GM18502 (cell line): ENCODE data around the gene ZFP3.
"Not testable (repeated sequence)": the region's sequence is repeated elsewhere in the genome, so short reads cannot be mapped to it uniquely, and the experiment has no call there.

ENCODE experiments used
- ATAC-seq: cut with Tn5 transposase; IDR thresholded peaks from one replicate; pipeline ENCODE4 v1.9.1; 2021; ENCODE audit warnings: mild to moderate bottlenecking; ENCODE audit not compliant: unreplicated experiment, poor library complexity

The ZFP3 gene

DNA sequence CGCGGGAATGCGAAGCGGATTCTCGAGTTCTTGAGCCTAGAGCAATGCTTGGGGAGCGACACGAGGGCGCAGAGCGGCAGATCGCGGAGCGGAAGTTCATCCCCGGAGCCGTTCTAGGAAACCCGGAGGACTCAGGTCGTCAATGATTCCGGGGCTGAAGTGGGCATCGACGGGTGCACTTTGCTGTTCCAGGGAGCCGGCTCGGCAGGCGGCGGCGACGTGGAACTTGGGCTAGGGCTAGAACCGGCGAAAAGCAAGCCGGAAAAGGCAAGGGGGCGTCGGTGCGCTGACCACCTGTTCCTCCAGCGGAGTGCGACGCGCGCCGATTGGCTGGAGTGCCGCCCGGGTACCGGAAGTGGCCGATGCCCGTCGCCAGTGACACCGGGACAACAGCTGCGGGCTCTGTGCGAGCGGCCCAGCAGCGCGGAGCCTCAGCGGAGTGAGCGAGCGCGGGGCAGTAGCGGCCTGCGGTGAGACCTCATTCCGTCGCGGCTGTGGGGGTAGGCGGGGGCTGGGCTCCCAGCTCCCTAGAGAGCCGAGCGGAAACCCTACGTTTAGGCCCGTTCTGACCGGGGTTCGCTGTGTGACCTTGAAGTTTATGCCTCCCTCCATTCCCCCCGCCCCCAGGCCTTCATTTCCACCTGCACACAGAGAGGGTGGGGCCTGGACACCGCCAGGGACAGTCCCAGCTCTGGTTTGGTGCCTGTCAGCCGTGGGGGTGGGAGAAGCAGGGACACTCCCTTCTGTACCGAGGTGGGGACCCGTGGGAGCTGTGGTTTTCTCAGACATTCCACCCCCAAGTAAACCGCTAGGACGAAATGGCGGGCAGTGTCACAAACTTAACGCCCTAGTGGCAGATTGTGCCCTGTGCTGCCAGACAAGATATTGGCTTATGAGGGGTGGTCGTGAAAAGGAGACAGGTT, at the start of gene ZFP3:
ZFP3 (plus strand) TSS at position 362 of the 923 bp plus-strand sequence. CDS start 13,038 bp downstream, outside the sequence.
- peak; percentile 89 for ATAC-seq

GRCh38 chr17:5030168-5030567, 48.1 kb upstream of the ZFP3 start:
- ATAC-seq, result not testable (repeated sequence)

DNA sequence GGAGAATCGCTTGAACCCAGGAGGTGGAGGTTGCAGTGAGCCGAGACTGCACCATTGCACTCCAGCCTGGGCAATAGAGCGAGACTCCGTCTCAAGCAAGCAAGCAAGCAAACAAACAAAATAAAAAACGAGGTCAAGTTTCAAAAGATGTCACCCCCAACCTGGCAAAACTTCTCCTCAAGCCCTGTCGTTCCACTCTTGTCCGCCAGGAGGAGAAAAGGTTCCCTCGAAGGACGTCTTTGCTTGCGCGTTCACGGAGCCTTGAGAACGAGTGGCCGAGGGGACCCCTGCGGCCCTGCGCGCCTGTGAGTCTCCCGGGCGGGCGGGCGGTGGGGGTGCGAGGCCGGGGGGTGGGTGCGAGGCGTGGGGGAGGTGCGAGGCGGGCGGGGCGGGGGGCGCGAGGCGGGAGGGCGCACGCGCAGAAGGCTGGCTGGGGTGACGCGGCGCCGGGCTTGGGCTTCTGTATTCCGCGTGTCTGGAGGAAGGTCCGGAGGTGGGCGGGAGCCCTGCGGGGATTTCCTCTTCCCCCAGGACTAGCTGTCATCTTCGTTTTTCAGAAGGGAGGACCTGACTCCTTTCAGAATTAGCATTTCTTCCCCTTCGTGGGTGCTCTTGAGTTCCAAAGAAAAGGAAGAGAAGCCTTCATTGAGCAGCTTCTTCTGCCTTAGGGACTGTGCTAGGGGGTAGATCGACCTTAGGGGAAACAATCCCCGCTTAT, 46.7 kb upstream of the ZFP3 start:
- peak; percentile 65 for ATAC-seq

GRCh38 chr17:5032865-5033264, 45.4 kb upstream of the ZFP3 start:
- no peak for ATAC-seq

GRCh38 chr17:5033352-5034015, 44.8 kb upstream of the ZFP3 start:
- ATAC-seq, result no peak

- ATAC-seq, result no peak
These were observed 44.2 kb upstream of the ZFP3 start for GRCh38 chr17:5034063-5034462.

DNA sequence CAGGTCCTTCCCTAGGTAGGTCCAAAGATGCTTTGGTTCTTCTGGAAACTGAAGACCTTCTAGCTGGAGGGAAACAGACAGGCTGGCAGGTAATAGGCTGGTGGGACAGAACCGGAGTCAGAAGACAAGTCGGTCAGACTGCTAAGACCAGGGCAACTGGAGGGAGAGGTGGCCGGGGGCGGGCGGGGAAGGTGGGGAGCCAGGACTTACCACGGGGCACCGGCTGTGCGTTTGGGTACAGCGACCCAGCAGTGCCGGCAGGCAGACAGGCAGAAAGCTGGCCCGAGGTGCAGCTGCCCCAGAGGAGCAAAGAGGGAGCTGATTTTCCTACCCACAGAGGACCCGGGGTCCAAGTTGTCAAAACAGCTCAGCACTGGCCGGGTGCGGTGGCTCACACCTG, 43.6 kb upstream of the ZFP3 start:
- ATAC-seq, result no peak

GRCh38 chr17:5035315-5035714, 43.0 kb upstream of the ZFP3 start, which contains the start of gene SLC52A1:
Gene SLC52A1 (minus strand): TSS chr17:5035426. CDS start chr17:5034606, 820 bp downstream.
- ATAC-seq, result no peak

DNA sequence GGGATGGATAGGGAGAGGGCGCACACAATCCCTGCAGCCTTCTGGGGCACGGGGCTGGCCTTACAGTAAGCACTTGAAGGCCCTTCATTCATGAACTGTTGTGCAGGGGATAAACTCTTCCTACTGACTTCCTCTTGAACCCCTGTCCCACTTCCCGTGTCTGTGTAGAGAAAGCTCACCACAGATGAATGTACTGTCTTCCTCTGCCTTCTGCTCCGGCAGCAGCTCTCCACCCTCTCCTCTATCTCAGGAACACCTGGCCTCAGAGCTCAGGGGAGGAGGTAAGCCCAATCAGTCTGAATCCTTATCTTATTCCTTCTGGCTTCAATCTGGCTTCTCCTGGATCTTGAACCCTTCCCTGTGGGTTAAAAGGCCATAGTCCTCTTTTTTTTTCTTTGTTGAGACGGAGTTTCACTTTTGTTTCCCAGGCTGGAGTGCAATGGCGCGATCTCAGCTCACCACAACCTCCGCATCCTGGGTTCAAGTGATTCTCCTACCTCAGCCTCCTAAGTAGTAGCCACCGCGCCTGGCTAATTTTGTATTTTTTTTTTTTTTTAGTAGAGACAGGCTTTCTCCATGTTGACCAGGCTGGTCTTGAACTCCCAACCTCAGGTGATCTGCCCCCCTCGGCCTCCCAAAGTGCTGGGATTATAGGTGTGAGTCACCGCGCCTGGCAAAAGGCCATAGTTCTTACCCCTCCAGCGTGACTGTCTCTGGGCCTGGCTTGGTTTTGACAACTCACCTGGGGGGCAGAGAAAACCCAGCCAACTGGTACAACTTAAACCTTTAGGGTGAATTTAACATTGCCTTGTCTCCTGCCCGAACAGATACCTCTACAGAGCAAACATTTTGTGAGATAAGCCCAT, 35.9 kb upstream of the ZFP3 start:
- no peak for ATAC-seq

GRCh38 chr17:5043524-5043923, 34.7 kb upstream of the ZFP3 start:
- no peak for ATAC-seq

- no peak for ATAC-seq
These were observed 33.6 kb upstream of the ZFP3 start for GRCh38 chr17:5044630-5045029.

DNA sequence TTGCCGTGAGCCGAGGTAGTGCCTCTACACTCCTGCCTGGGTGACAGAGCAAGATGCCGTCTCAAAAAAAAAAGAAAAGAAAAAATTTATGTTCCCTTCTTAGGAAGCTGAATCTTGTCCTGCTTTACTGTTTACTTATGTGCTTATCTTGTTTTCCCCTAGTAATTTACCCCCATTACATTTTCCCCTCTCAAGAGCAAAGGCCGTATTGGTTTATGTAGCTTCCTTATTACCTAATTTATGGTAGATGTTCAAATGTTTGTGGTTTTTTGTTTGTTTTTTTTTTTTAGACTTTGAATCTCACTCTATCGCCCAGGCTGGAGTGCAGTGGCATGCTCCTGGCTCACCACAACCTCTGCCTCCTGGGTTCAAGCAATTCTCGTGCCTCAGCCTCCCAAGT, 32.8 kb upstream of the ZFP3 start:
- no peak for ATAC-seq

DNA sequence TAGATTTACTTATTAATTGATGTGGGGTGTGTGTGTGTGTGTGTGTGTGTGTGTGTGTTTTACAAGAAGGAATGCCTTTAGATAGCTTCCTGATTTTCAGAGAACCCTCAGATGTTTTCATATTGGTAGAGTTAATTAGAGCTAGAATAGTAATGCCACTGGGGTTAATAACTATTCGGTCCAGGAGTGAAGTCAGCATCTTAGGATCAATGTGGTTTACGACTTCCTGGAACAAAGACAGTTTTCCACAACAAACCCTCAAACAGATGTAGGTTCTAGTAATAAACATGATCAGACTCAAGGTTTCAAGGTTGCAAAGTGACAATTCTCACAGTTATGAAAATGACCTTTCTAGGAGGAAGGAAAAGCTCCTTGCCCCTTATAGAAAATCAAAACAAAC, 30.8 kb upstream of the ZFP3 start:
- ATAC-seq, result no peak

- no peak for ATAC-seq
These were observed 28.9 kb upstream of the ZFP3 start for GRCh38 chr17:5049314-5049841.

GRCh38 chr17:5050278-5050677, 28.0 kb upstream of the ZFP3 start:
- ATAC-seq, result no peak

- ATAC-seq, result no peak
These were observed 22.7 kb upstream of the ZFP3 start for GRCh38 chr17:5055543-5055942.

DNA sequence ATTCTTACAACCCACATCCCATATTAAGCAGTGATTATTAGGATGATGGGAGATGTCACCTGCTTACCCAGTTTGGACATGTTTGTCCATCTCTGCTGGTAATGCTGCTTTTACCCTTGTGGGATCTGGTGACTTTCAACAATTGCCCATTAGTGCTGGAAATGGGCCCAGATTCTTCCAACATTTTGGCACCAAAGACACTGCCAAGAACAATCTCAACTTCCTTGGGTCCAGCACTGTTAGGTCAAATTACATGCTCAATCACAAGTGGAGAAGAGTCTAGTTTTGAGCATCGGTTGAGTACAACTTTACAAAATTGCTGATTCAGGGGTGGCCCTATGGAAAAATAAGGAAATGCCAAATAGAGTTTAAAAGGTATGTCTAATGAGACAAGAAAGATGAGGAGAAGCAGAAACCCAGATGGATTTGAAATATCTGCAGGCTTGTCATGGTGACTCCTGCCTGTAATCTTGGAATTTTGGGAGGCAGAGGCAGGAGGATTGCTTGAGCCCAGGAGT, 13.0 kb upstream of the ZFP3 start:
- ATAC-seq, result no peak

DNA sequence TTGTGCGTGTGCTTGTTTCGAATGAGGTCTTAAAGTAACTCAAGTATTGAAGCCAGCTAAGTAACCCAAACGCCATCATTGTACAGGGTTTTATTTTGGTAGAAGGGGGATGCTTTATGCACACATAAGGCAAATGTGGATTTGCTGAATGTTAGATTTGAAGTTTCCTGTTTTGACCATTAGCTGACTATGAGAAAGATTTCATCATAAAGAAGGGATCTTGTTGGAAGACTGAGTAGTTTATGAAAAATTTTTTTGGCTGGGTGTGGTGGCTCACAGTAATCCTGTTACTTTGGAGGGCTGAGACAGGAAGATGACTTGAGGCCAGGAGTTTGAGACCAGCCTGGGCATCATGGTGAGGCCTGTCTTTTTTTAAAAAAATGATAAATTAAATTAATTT, 10.0 kb upstream of the ZFP3 start:
- ATAC-seq, result no peak

DNA sequence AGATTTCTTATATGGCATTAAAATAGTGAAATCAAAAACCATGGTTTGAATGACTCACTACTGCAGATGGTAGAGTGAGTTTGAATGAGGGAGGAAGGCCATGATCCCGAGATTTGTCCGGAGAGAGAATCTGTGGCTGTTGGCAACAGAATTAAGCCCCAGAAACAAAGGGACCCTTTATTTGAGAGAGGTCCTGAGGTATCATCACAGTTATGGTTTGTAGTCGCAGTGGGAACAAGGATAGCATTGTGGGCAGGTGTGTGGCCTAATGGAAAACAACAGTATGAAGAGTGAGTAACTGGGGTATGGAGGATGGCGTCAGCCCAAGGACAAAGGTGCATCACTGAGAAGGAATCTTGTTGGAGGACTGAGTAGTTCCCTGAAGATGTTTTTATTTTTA, 8.5 kb upstream of the ZFP3 start:
- ATAC-seq, result no peak
